OCI-LY7 (cell line): ENCODE data around the gene HOXC10. TPM values are rescaled to one million over a fixed set of nuclear protein-coding genes. Genes with fewer than 3 reads are reported as not detected.

ENCODE experiments used
- BruUV-seq: library from RNA; stranded (reverse); fragments of 400-500 nt; replicated peaks from 2 replicates; lab custom pipeline; 2021; lab: Mats Ljungman, UMichigan
- CTCF ChIA-PET: fragments of 300-600 bp; sonication (Branson Sonifier 250); formaldehyde crosslinking; loops from one replicate; lab custom pipeline; 2022; ENCODE audit warnings: antibody characterized with exemption; ENCODE audit not compliant: unreplicated experiment; lab: Charles Lee
- POLR2A ChIA-PET: fragments of 300-600 bp; sonication (Branson Sonifier 250); formaldehyde crosslinking; loops from one replicate; lab custom pipeline; 2022; ENCODE audit warnings: antibody characterized with exemption; lab: Charles Lee
- DNase-seq: peaks from one replicate; pipeline ENCODE4 v3.0.0-alpha.2; 2015; ENCODE audit warnings: low spot score
- H2AFZ ChIP-seq: fragments of 200-600 bp; sonication (generic), shearing (Covaris generic); 2 replicates; pipeline ENCODE4 v1.6.1; 2014; ENCODE audit warnings: mild to moderate bottlenecking, antibody characterized with exemption, low read length, moderate library complexity
- H3K27ac ChIP-seq: fragments of 200-600 bp; sonication (generic); 2 replicates; pipeline ENCODE4 v1.5.1; 2014; ENCODE audit warnings: mixed run types, low read depth, mild to moderate bottlenecking, moderate library complexity, low read length, inconsistent platforms; ENCODE audit not compliant: poor library complexity, severe bottlenecking
- H3K36me3 ChIP-seq: fragments of 200-600 bp; sonication (generic); 2 replicates; pipeline ENCODE4 v1.6.1; 2014; ENCODE audit warnings: mild to moderate bottlenecking, antibody characterized with exemption, low read length, moderate library complexity, mixed read lengths; ENCODE audit not compliant: insufficient read depth
- H3K4me1 ChIP-seq: fragments of 200-600 bp; sonication (generic); 2 replicates; pipeline ENCODE4 v1.5.1; 2014; ENCODE audit warnings: mild to moderate bottlenecking, low read length; ENCODE audit not compliant: insufficient read depth, poor library complexity, severe bottlenecking
- H3K4me2 ChIP-seq: fragments of 200-600 bp; sonication (generic); 2 replicates; pipeline ENCODE4 v1.6.1; 2014; ENCODE audit warnings: mild to moderate bottlenecking, low read length
- H3K4me3 ChIP-seq: fragments of 200-600 bp; sonication (generic); 2 replicates; pipeline ENCODE4 v1.5.1; 2014; ENCODE audit warnings: mild to moderate bottlenecking, low read depth, low read length; ENCODE audit not compliant: poor library complexity, severe bottlenecking
- H3K79me2 ChIP-seq: fragments of 200-600 bp; sonication (generic); 2 replicates; pipeline ENCODE4 v1.6.1; 2016; ENCODE audit warnings: low read depth, mild to moderate bottlenecking, low read length, moderate library complexity, mixed read lengths; ENCODE audit not compliant: insufficient read depth
- H3K9me2 ChIP-seq: fragments of 200-600 bp; sonication (generic); 2 replicates; pipeline ENCODE4 v1.6.1; 2016; ENCODE audit warnings: mild to moderate bottlenecking, low read length, mixed read lengths; ENCODE audit not compliant: insufficient read depth
- H3K9me3 ChIP-seq: fragments of 200-600 bp; sonication (generic); 2 replicates; pipeline ENCODE4 v1.6.1; 2014; ENCODE audit warnings: mild to moderate bottlenecking, mixed run types, low read length, mixed read lengths
- H4K20me1 ChIP-seq: fragments of 200-600 bp; sonication (generic); 2 replicates; pipeline ENCODE4 v1.6.1; 2014; ENCODE audit warnings: mild to moderate bottlenecking, antibody characterized with exemption, low read length, moderate library complexity, mixed read lengths; ENCODE audit not compliant: insufficient read depth
- EZH2phosphoT487 ChIP-seq: fragments of 200-600 bp; sonication (generic); IDR thresholded peaks from 2 replicates; pipeline ENCODE4 v1.6.1; 2018; ENCODE audit warnings: low read depth, borderline replicate concordance, mild to moderate bottlenecking, mixed run types, antibody characterized with exemption, low read length, moderate library complexity, mixed read lengths
- intact Hi-C: fragments of 100-400 bp; cut with micrococcal nuclease; formaldehyde crosslinking; loops from one replicate; pipeline ENCODE4 v1.10.0; 2022; ENCODE audit not compliant: unreplicated experiment
- total RNA-seq, 2 experiments: library from RNA; depleted of rRNA in 1 of 2; stranded (reverse); fragments of >200 nt in 1 of 2; shearing (Covaris generic) in 1 of 2; gene quantifications; 2 replicates each; pipeline ENCODE4 v1.2.3, GENCODE V29; 2014 to 2022
- TF ChIP-seq, protein P1 (sequence below): fragments of 200-600 bp; sonication (generic); conservative IDR thresholded peaks from 2 replicates; pipeline ENCODE4 v1.5.1; 2014; ENCODE audit warnings: mild to moderate bottlenecking, antibody characterized with exemption, low read length, moderate library complexity, mixed read lengths

The HOXC10 gene
- total RNA-seq, 2 experiments from 2014 or later, result 0.25 to 0.28 TPM

DNA sequence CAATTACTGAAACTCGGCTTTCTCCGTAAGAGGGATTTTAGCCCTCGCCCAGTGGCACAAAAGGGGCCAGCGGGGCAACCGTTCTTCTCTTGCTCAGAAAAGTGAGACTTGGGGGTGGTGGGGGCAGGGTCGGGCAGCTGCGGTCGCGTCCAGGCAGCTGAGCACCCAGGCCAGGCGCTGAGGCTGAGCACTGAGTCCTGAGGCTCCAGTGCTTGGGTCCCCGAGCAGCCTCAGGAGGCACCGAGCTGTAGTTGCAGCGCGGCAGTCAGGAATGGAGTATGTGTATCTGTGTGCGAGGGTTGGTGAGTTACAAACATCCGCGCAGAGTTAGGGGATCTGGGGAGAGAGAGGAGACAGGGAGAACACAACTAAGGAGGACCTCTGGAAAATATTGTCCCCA, 39.2 kb downstream of the HOXC10 start:
- no TSS peak for BruUV-seq
- Histone ChIP-seq H3K4me2 (no peak overlapping the region), H3K36me3 (no peaks in the 10 kb centered on the region), H3K27ac (no peak overlapping the region), H3K4me3 (no peak overlapping the region), H4K20me1 (no peaks in the 10 kb centered on the region), H2AFZ (no peak overlapping the region), H3K9me3 (no peaks in the 10 kb centered on the region), H3K9me2 (no peaks in the 10 kb centered on the region), H3K4me1 (peaks cover 79% of the 10 kb centered on the region), H3K79me2 (no peaks in the 10 kb centered on the region)
- ChIA-PET POLR2A (interaction anchor here (1.0 to 2.9 kb wide), 4 partner anchors 8 to 190 kb away, joined by 3 to 10 read pairs (median 4); partner anchors contain the start of gene HOXC5), CTCF (interaction anchor here (1.0 kb wide), 1 partner anchor 8 kb away, joined by 3 read pairs; no protein-coding TSS in a partner anchor)
- intact Hi-C loops, result no loop called here
- no peak for DNase-seq
- TF ChIP-seq EZH2phosphoT487, result no peak
- TF ChIP-seq, protein P1, sequence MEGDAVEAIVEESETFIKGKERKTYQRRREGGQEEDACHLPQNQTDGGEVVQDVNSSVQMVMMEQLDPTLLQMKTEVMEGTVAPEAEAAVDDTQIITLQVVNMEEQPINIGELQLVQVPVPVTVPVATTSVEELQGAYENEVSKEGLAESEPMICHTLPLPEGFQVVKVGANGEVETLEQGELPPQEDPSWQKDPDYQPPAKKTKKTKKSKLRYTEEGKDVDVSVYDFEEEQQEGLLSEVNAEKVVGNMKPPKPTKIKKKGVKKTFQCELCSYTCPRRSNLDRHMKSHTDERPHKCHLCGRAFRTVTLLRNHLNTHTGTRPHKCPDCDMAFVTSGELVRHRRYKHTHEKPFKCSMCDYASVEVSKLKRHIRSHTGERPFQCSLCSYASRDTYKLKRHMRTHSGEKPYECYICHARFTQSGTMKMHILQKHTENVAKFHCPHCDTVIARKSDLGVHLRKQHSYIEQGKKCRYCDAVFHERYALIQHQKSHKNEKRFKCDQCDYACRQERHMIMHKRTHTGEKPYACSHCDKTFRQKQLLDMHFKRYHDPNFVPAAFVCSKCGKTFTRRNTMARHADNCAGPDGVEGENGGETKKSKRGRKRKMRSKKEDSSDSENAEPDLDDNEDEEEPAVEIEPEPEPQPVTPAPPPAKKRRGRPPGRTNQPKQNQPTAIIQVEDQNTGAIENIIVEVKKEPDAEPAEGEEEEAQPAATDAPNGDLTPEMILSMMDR, result no peak

DNA sequence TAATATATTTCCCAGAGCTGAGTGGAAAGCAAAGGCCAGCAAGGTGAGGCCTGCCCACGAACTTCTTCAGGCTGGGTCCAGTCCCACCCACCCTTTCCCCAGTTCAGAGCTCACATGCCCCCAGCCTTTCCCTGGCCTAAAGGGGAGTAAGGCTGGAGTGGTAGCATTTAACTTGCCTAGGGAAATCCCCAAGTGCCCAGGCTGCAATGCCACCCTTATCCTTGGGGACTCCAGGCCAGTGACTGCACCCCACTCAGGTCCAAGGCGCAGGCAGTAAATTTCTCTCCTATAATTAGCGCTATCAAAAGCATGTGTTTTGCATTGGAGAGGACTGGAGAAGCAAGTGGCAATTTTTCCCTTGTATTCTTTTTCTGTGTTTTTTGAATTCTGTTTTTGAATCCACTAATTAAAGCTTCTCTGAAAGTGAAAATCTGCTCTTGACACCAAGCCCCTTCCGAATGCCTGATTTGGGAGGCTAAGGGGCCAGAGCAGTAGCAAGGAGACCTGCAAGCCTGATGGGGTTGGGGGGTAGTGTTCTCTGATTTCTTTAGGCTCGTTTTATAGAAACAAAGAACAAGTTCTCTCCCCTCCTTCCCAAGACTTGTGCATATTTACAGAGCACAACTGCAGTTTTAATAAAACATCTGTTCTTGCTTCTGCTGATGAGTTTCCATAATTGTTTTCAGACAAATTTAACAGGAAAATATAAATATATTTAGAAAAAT, 39.8 kb downstream of the HOXC10 start:
- H3K9me2 ChIP-seq, result no peaks in the 10 kb centered on the region
- intact Hi-C loops, result no loop called here
- no peaks in the 10 kb centered on the region for H3K9me3 ChIP-seq
- no peak overlapping the region for H3K4me2 ChIP-seq
- CTCF ChIA-PET, result no interaction called here
- no peak overlapping the region for H3K27ac ChIP-seq
- H4K20me1 ChIP-seq, result no peaks in the 10 kb centered on the region
- peaks cover 72% of the 10 kb centered on the region for H3K4me1 ChIP-seq
- no peaks in the 10 kb centered on the region for H3K36me3 ChIP-seq
- no peak overlapping the region for H3K4me3 ChIP-seq
- POLR2A ChIA-PET, result interaction anchor here (1.6 to 2.9 kb wide), 2 partner anchors 8 to 166 kb away, joined by 4 to 10 read pairs; partner anchors contain the start of gene HOXC5
- no peak for DNase-seq
- no TSS peak for BruUV-seq
- no peak overlapping the region; the same call in 1 of the 2 replicates for H2AFZ ChIP-seq
- no peaks in the 10 kb centered on the region for H3K79me2 ChIP-seq
- TF ChIP-seq, protein P1, result no peak
- no peak for TF ChIP-seq EZH2phosphoT487
